Stomach (tissue), 4 donors: Measurements from ENCODE around the gene TMEM178B.

ENCODE experiments used
- CTCF ChIP-seq, 7 experiments: fragments of 450-650 bp in 4 of 7; fragments of 200-600 bp in 3 of 7; sonication (generic) in 3 of 7; IDR thresholded peaks; one replicate each; pipeline ENCODE4 v1.5.1; 2016 to 2019; ENCODE audit warnings: antibody characterized with exemption in 7 of 7, control low read depth in 2 of 7, mild to moderate bottlenecking in 1 of 7
- EP300 ChIP-seq: sonication (generic); formaldehyde crosslinking; IDR thresholded peaks from one replicate; pipeline ENCODE4 v1.6.1; 2017; ENCODE audit warnings: antibody characterized with exemption
- POLR2AphosphoS5 ChIP-seq, 3 donors: sonication (generic); formaldehyde crosslinking; IDR thresholded peaks; one replicate each; pipeline ENCODE4 v1.6.1; 2016; ENCODE audit warnings: antibody characterized with exemption in 3 of 3

DNA sequence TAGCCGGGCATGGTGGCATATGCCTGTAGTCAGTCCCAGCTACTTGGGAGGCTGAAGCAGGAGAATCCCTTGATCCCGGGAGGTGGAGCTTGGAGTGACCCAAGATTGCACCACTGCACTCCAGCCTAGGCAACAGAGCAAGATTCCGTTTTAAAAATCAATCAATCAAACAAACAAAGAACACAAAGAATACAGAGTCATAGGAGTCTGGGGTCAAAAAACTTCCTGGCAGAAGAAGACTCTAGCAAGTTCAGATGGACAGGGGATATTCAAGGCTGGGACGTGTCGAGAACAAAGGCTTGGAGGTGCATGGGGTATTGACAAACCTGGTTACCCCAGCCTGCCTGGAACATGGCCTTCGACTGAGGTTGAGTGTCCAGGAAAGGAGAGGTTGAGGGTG lies 248.5 kb downstream of the TMEM178B start:
- no peak for TF ChIP-seq CTCF (IDR thresholded peaks at IDR 0.05)
- no peak for TF ChIP-seq EP300
- no peak for TF ChIP-seq POLR2AphosphoS5 (IDR thresholded peaks at IDR 0.05)
